Neural cell (in vitro differentiated cells): ENCODE measurements around the gene FPGS. TPM values are rescaled to one million over a fixed set of nuclear protein-coding genes. Genes with fewer than 3 reads are reported as not detected.

Experiments used
- H2AFZ ChIP-seq: fragments of 200-600, 300-800 bp; sonication (generic), shearing (Covaris generic); 2 replicates; pipeline ENCODE4 v1.6.0; 2014; ENCODE audit warnings: low read depth, mild to moderate bottlenecking, antibody characterized with exemption, low read length, moderate library complexity
- H3F3A ChIP-seq: fragments of 200-600 bp; shearing (Covaris generic); 2 replicates; pipeline ENCODE4 v1.6.1; 2016; ENCODE audit warnings: mild to moderate bottlenecking, moderate library complexity, mixed read lengths, antibody characterized with exemption, low read length; ENCODE audit not compliant: insufficient read depth, poor library complexity, severe bottlenecking
- H3K27ac ChIP-seq: fragments of 200-600, 300-800 bp; sonication (generic), shearing (Covaris generic); 2 replicates; pipeline ENCODE4 v1.5.1; 2014; ENCODE audit warnings: mild to moderate bottlenecking, low read length, moderate library complexity
- H3K27me3 ChIP-seq: fragments of 300-800, 200-600 bp; sonication (generic), shearing (Covaris generic); 2 replicates; pipeline ENCODE4 v1.6.0; 2014; ENCODE audit warnings: mild to moderate bottlenecking, low read depth, low read length, moderate library complexity; ENCODE audit not compliant: insufficient read depth
- H3K36me3 ChIP-seq: fragments of 300-800, 200-600 bp; sonication (generic), shearing (Covaris generic); 2 replicates; pipeline ENCODE4 v1.5.1; 2014; ENCODE audit warnings: mild to moderate bottlenecking, antibody characterized with exemption, low read length, moderate library complexity; ENCODE audit not compliant: insufficient read depth
- H3K4me2 ChIP-seq: fragments of 300-800, 200-600 bp; sonication (generic), shearing (Covaris generic); 2 replicates; pipeline ENCODE4 v1.6.0; 2014; ENCODE audit warnings: mild to moderate bottlenecking, low read length
- H3K4me3 ChIP-seq: fragments of 300-800, 200-600 bp; sonication (generic), shearing (Covaris generic); 2 replicates; pipeline ENCODE4 v1.5.1; 2014; ENCODE audit warnings: mild to moderate bottlenecking, low read length, moderate library complexity
- H3K79me2 ChIP-seq: fragments of 200-600 bp; shearing (Covaris generic); replicated peaks from 2 replicates; pipeline ENCODE4 v1.6.0; 2014; ENCODE audit warnings: mild to moderate bottlenecking, low read length, moderate library complexity; ENCODE audit not compliant: insufficient read depth
- H3K9ac ChIP-seq: fragments of 300-800, 200-600 bp; sonication (generic), shearing (Covaris generic); 2 replicates; pipeline ENCODE4 v1.6.1; 2016; ENCODE audit warnings: mild to moderate bottlenecking, low read length, mixed read lengths
- H3K9me2 ChIP-seq: fragments of 200-600 bp; shearing (Covaris generic); 2 replicates; pipeline ENCODE4 v1.6.1; 2016; ENCODE audit warnings: mild to moderate bottlenecking, low read length, mixed read lengths; ENCODE audit not compliant: insufficient read depth
- H3K9me3 ChIP-seq: fragments of 200-600, 300-800 bp; sonication (generic), shearing (Covaris generic); 2 replicates; pipeline ENCODE4 v1.6.1; 2016; ENCODE audit warnings: mild to moderate bottlenecking, mixed run types, low read length, moderate library complexity, mixed read lengths
- H4K20me1 ChIP-seq: fragments of 200-600 bp; shearing (Covaris generic); 2 replicates; pipeline ENCODE4 v1.6.1; 2016; ENCODE audit warnings: mild to moderate bottlenecking, mixed run types; ENCODE audit not compliant: insufficient read depth
- CTCF ChIP-seq: fragments of 450-650 bp; IDR thresholded peaks from 2 replicates; pipeline ENCODE4 v1.5.1; 2014; ENCODE audit warnings: antibody characterized with exemption, mild to moderate bottlenecking, moderate library complexity; ENCODE audit not compliant: poor library complexity, severe bottlenecking
- EP300 ChIP-seq: fragments of 450-650 bp; conservative IDR thresholded peaks from 2 replicates; pipeline ENCODE4 v1.6.1; 2014; ENCODE audit warnings: antibody characterized with exemption, mild to moderate bottlenecking, moderate library complexity; ENCODE audit not compliant: poor library complexity, severe bottlenecking
- EZH2 ChIP-seq: fragments of 200-600, 300-800 bp; shearing (Covaris generic), sonication (generic); IDR thresholded peaks from 2 replicates; pipeline ENCODE4 v1.6.1; 2014; ENCODE audit warnings: antibody characterized with exemption, low read length, borderline replicate concordance, mild to moderate bottlenecking; ENCODE audit not compliant: insufficient read depth, poor library complexity, severe bottlenecking
- MXI1 ChIP-seq: fragments of 450-650 bp; conservative IDR thresholded peaks from 2 replicates; pipeline ENCODE4 v1.6.1; 2014; ENCODE audit warnings: antibody characterized with exemption, mild to moderate bottlenecking; ENCODE audit not compliant: poor library complexity, severe bottlenecking
- POLR2AphosphoS5 ChIP-seq: IDR thresholded peaks from 2 replicates; pipeline ENCODE4 v1.6.1; 2012
- RAD21 ChIP-seq: fragments of 450-650 bp; conservative IDR thresholded peaks from 2 replicates; pipeline ENCODE4 v1.6.1; 2014; ENCODE audit warnings: antibody characterized with exemption, mild to moderate bottlenecking, moderate library complexity
- REST ChIP-seq: IDR thresholded peaks from 2 replicates; pipeline ENCODE4 v1.6.1; 2012; ENCODE audit warnings: borderline replicate concordance
- SMC3 ChIP-seq: fragments of 450-650 bp; conservative IDR thresholded peaks from 2 replicates; pipeline ENCODE4 v1.6.1; 2014; ENCODE audit warnings: antibody characterized with exemption, mild to moderate bottlenecking, moderate library complexity; ENCODE audit not compliant: poor library complexity
- TAF1 ChIP-seq: IDR thresholded peaks from 2 replicates; pipeline ENCODE4 v1.6.1; 2012; ENCODE audit warnings: low read depth
- polyA plus RNA-seq: library from polyadenylated mRNA; depleted of rRNA; stranded (reverse); fragments of >200 nt; gene quantifications from 2 replicates; pipeline ENCODE4 v1.2.3, GENCODE V29; 2014

The FPGS gene
- polyA plus RNA-seq, 1 donor from 2014 or later = 38.4 TPM

- Histone ChIP-seq H2AFZ (no peak overlapping the region), H3K9ac (no peak overlapping the region), H3K79me2 (no peaks in the 10 kb centered on the region), H3K9me3 (no peaks in the 10 kb centered on the region), H3K4me3 (no peak overlapping the region), H3K36me3 (no peaks in the 10 kb centered on the region), H3K27me3 (no peaks in the 10 kb centered on the region), H4K20me1 (no peaks in the 10 kb centered on the region), H3K9me2 (no peaks in the 10 kb centered on the region), H3F3A (no peaks in the 10 kb centered on the region), H3K27ac (no peak overlapping the region), H3K4me2 (no peak overlapping the region)
- TF ChIP-seq RAD21 (no peak), SMC3 (no peak), TAF1 (no peak), CTCF (no peak), REST (no peak), EP300 (no peak), MXI1 (no peak), EZH2 (no peak), POLR2AphosphoS5 (no peak)
These were observed 34.8 kb upstream of the FPGS start for GRCh38 chr9:127767909-127768331.

GRCh38 chr9:127768698-127769097 lies 34.0 kb upstream of the FPGS start:
- Histone ChIP-seq H2AFZ (no peak overlapping the region), H3K27ac (no peak overlapping the region), H3K9ac (no peak overlapping the region), H3K9me3 (no peaks in the 10 kb centered on the region), H3K4me3 (no peak overlapping the region), H3K36me3 (no peaks in the 10 kb centered on the region), H4K20me1 (no peaks in the 10 kb centered on the region), H3K27me3 (no peaks in the 10 kb centered on the region), H3K4me2 (no peak overlapping the region), H3K79me2 (no peaks in the 10 kb centered on the region), H3K9me2 (no peaks in the 10 kb centered on the region), H3F3A (no peaks in the 10 kb centered on the region)
- TF ChIP-seq REST (no peak), EP300 (no peak), MXI1 (no peak), SMC3 (no peak), TAF1 (no peak), POLR2AphosphoS5 (no peak), EZH2 (no peak), CTCF (no peak)
